Measurements from ENCODE around the gene PPFIA4. TPM values are rescaled to one million over a fixed set of nuclear protein-coding genes. Genes with fewer than 3 reads are reported as not detected.
"Not testable (repeated sequence)": the region's sequence is repeated elsewhere in the genome, so short reads cannot be mapped to it uniquely, and the experiment has no call there.

PPFIA4 gene
- polyA plus RNA-seq, 1 donor (not counting 4 experiments of a cell fraction or from before 2014, with no cell fraction given) = 2.3 TPM

- no peak overlapping the region for H3K27ac ChIP-seq (ENCODE audit: control insufficient read depth, insufficient read depth, low read length)
- no peak overlapping the region for H3K4me2 ChIP-seq (ENCODE audit: control insufficient read depth, extremely low read depth, insufficient read depth, low read depth, low read length)
- no peaks in the 10 kb centered on the region for H3K9me1 ChIP-seq (ENCODE audit: control insufficient read depth, extremely low read depth, insufficient read depth, low read length)
- H3K9me3 ChIP-seq (ENCODE audit: control insufficient read depth, low read depth, low read length) = no peaks in the 10 kb centered on the region
- H3K4me3 ChIP-seq (ENCODE audit: control insufficient read depth in 2 of 3, extremely low read depth in 1 of 3, insufficient read depth in 2 of 3, low read depth in 1 of 3, low read length in 3 of 3) = no peak overlapping the region
- dilution Hi-C loops (cut with MboI; ENCODE audit: extremely low pct_ligation_motif_present, low sequenced_read_pairs) = no loop called here
- H3K9ac ChIP-seq (ENCODE audit: control insufficient read depth, extremely low read depth, insufficient read depth, low read length) = no peak overlapping the region
- FAIRE-seq (no peak), DNase-seq (ENCODE audit: low read depth, low spot score) (no peak)
- H3K79me2 ChIP-seq (ENCODE audit: control insufficient read depth, insufficient read depth, low read length) = no peaks in the 10 kb centered on the region
- H2AFZ ChIP-seq (ENCODE audit: control insufficient read depth, low read length) = peak overlapping the region; percentile 4
- no peaks in the 10 kb centered on the region for H3K27me3 ChIP-seq (ENCODE audit: control insufficient read depth, extremely low read depth, insufficient read depth, low read length)
- no peaks in the 10 kb centered on the region for H3K36me3 ChIP-seq (ENCODE audit: control insufficient read depth in 2 of 2, extremely low read depth in 1 of 2, insufficient read depth in 2 of 2, low read length in 2 of 2)
- TF ChIP-seq, protein P1, sequence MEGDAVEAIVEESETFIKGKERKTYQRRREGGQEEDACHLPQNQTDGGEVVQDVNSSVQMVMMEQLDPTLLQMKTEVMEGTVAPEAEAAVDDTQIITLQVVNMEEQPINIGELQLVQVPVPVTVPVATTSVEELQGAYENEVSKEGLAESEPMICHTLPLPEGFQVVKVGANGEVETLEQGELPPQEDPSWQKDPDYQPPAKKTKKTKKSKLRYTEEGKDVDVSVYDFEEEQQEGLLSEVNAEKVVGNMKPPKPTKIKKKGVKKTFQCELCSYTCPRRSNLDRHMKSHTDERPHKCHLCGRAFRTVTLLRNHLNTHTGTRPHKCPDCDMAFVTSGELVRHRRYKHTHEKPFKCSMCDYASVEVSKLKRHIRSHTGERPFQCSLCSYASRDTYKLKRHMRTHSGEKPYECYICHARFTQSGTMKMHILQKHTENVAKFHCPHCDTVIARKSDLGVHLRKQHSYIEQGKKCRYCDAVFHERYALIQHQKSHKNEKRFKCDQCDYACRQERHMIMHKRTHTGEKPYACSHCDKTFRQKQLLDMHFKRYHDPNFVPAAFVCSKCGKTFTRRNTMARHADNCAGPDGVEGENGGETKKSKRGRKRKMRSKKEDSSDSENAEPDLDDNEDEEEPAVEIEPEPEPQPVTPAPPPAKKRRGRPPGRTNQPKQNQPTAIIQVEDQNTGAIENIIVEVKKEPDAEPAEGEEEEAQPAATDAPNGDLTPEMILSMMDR (optimal IDR thresholded peaks at IDR 0.05 in 1 of 3, IDR thresholded peaks at IDR 0.05 in 1 of 3, conservative IDR thresholded peaks at IDR 0.05 in 1 of 3; ENCODE audit: extremely low read depth in 1 of 3, insufficient read depth in 2 of 3, low read length in 3 of 3) = no peak
- no peak for TF ChIP-seq EZH2 (IDR thresholded peaks at IDR 0.05; ENCODE audit: low read length)
- no peaks in the 10 kb centered on the region for H3K4me1 ChIP-seq (ENCODE audit: control insufficient read depth, extremely low read depth, insufficient read depth, low read length)
- H4K20me1 ChIP-seq (ENCODE audit: control insufficient read depth, extremely low read depth, insufficient read depth, low read length) = no peaks in the 10 kb centered on the region
These were observed 24.3 kb upstream of the PPFIA4 start for GRCh38 chr1:203001986-203002385.

GRCh38 chr1:203002951-203003350 lies 23.3 kb upstream of the PPFIA4 start:
- Histone ChIP-seq H2AFZ (ENCODE audit: control insufficient read depth, low read length) (no peak overlapping the region), H3K4me3 (ENCODE audit: control insufficient read depth in 2 of 3, extremely low read depth in 1 of 3, insufficient read depth in 2 of 3, low read depth in 1 of 3, low read length in 3 of 3) (no peak overlapping the region), H3K27ac (ENCODE audit: control insufficient read depth, insufficient read depth, low read length) (no peak overlapping the region), H3K4me1 (ENCODE audit: control insufficient read depth, extremely low read depth, insufficient read depth, low read length) (no peaks in the 10 kb centered on the region), H3K36me3 (ENCODE audit: control insufficient read depth in 2 of 2, extremely low read depth in 1 of 2, insufficient read depth in 2 of 2, low read length in 2 of 2) (no peaks in the 10 kb centered on the region), H3K9ac (ENCODE audit: control insufficient read depth, extremely low read depth, insufficient read depth, low read length) (no peak overlapping the region), H3K79me2 (ENCODE audit: control insufficient read depth, insufficient read depth, low read length) (peaks cover 5% of the 10 kb centered on the region), H3K9me3 (ENCODE audit: control insufficient read depth, low read depth, low read length) (no peaks in the 10 kb centered on the region), H3K27me3 (ENCODE audit: control insufficient read depth, extremely low read depth, insufficient read depth, low read length) (no peaks in the 10 kb centered on the region), H3K9me1 (ENCODE audit: control insufficient read depth, extremely low read depth, insufficient read depth, low read length) (no peaks in the 10 kb centered on the region), H4K20me1 (ENCODE audit: control insufficient read depth, extremely low read depth, insufficient read depth, low read length) (no peaks in the 10 kb centered on the region), H3K4me2 (ENCODE audit: control insufficient read depth, extremely low read depth, insufficient read depth, low read depth, low read length) (no peak overlapping the region)
- dilution Hi-C loops (cut with MboI; ENCODE audit: extremely low pct_ligation_motif_present, low sequenced_read_pairs) = no loop called here
- FAIRE-seq = no peak
- TF ChIP-seq EZH2 (IDR thresholded peaks at IDR 0.05; ENCODE audit: low read length) = no peak
- TF ChIP-seq, protein P1 (optimal IDR thresholded peaks at IDR 0.05 in 1 of 3, IDR thresholded peaks at IDR 0.05 in 1 of 3, conservative IDR thresholded peaks at IDR 0.05 in 1 of 3; ENCODE audit: extremely low read depth in 1 of 3, insufficient read depth in 2 of 3, low read length in 3 of 3) = no peak
- no peak for DNase-seq (ENCODE audit: low read depth, low spot score)

DNA sequence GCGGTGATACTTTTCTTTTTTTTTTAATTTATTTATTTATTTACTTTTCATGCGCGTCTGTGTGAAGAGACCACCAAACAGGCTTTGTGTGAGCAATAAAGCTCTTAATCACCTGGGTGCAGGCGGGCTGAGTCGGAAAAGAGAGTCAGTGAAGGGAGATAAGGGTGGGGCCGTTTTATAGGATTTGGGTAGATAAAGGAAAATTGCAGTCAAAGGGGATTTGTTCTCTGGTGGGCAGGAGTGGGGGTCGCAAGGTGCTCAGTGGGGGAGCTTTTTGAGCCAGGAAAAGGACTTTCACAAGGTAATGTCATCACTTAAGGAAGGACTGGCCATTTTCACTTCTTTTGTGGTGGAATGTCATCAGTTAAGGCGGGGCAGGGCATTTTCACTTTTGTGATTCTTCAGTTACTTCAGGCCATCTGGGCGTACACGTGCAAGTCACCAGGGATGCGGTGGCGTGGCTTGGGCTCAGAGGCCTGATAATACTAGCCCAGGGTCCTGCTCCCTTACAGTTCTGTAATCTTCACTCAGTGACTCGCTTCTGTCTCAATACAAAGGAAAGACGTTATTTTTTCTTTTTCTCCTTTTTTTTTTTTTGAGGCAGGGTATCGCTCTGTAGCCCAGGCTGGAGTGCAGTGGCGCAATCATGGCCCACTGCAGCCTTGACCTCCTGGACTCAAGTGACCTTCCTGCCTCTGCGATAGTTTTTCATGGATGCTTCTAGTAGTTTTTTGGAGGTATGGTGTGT lies 20.7 kb upstream of the PPFIA4 start:
- H3K4me3 ChIP-seq (ENCODE audit: control insufficient read depth in 2 of 3, extremely low read depth in 1 of 3, insufficient read depth in 2 of 3, low read depth in 1 of 3, low read length in 3 of 3); H3K9me3 ChIP-seq (ENCODE audit: control insufficient read depth, low read depth, low read length); H3K9me1 ChIP-seq (ENCODE audit: control insufficient read depth, extremely low read depth, insufficient read depth, low read length); dilution Hi-C loops (cut with MboI; ENCODE audit: extremely low pct_ligation_motif_present, low sequenced_read_pairs); DNase-seq (ENCODE audit: low read depth, low spot score); H4K20me1 ChIP-seq (ENCODE audit: control insufficient read depth, extremely low read depth, insufficient read depth, low read length); H3K4me2 ChIP-seq (ENCODE audit: control insufficient read depth, extremely low read depth, insufficient read depth, low read depth, low read length); H3K27me3 ChIP-seq (ENCODE audit: control insufficient read depth, extremely low read depth, insufficient read depth, low read length); H3K27ac ChIP-seq (ENCODE audit: control insufficient read depth, insufficient read depth, low read length); H3K9ac ChIP-seq (ENCODE audit: control insufficient read depth, extremely low read depth, insufficient read depth, low read length); FAIRE-seq: not testable (repeated sequence)
- Histone ChIP-seq H3K79me2 (ENCODE audit: control insufficient read depth, insufficient read depth, low read length) (peaks cover 29% of the 10 kb centered on the region), H3K36me3 (ENCODE audit: control insufficient read depth in 2 of 2, extremely low read depth in 1 of 2, insufficient read depth in 2 of 2, low read length in 2 of 2) (peaks cover 4 to 17% of the 10 kb centered on the region in 2 experiments), H3K4me1 (ENCODE audit: control insufficient read depth, extremely low read depth, insufficient read depth, low read length) (peaks cover 11% of the 10 kb centered on the region), H2AFZ (ENCODE audit: control insufficient read depth, low read length) (peak overlapping the region; percentile 76)
